ENCODE data around the gene DLK2. TPM values are rescaled to one million over a fixed set of nuclear protein-coding genes. Genes with fewer than 3 reads are reported as not detected.

The DLK2 gene
- total and polyA plus RNA-seq, 2 of the 13 experiments (the other 11 are each of a cell fraction or from before 2014, with no cell fraction given), result 1.2 to 3.8 TPM

DNA sequence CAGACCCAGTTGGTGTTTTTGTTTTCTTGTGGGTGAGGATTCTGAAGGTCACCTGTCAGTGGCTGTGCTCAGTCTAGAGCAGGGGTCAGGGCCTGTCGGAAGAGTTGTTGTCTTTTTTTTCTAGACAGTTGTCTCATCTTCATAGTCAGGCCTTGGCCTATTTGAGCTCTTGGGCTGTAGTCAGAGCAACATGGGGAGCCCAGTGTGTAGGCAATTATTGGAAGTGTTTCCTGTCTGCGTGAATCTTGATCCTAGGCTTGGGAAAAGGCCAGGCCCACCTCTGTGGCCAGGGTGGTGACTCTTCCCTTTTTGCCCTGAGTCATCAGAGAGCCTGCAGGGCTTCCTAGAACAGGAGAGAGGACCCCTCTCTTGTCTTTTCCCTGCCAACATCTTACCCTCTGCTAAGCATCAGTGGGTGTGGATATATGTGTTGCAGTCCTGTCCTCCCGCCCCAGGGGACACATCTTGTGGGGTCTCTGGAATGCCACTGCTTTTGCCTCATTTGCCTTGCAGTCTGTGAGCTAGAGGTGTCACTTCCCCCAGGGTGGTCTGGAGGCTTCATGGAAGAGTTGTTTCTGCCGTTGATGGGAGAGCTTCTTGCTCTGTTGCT, 33.4 kb upstream of the DLK2 start (continued):
- TF ChIP-seq, protein P1, sequence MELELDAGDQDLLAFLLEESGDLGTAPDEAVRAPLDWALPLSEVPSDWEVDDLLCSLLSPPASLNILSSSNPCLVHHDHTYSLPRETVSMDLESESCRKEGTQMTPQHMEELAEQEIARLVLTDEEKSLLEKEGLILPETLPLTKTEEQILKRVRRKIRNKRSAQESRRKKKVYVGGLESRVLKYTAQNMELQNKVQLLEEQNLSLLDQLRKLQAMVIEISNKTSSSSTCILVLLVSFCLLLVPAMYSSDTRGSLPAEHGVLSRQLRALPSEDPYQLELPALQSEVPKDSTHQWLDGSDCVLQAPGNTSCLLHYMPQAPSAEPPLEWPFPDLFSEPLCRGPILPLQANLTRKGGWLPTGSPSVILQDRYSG (CRISPR knock-in tag; IDR thresholded peaks at IDR 0.05), result no peak
- TF ChIP-seq ZMYM4 (CRISPR knock-in tag; IDR thresholded peaks at IDR 0.05) (no peak), ZFYVE20 (CRISPR knock-in tag; IDR thresholded peaks at IDR 0.05; ENCODE audit: borderline replicate concordance, low read depth) (no peak), POLR2G (IDR thresholded peaks at IDR 0.05; ENCODE audit: low read depth, low read length) (no peak), ZNF619 (CRISPR knock-in tag; IDR thresholded peaks at IDR 0.05) (no peak), MEIS1 (CRISPR knock-in tag; IDR thresholded peaks at IDR 0.05; ENCODE audit: borderline replicate concordance) (peak; percentile 65; the same call in 1 of the 2 replicates), RFX1 (IDR thresholded peaks at IDR 0.05) (no peak), ISL2 (CRISPR knock-in tag; IDR thresholded peaks at IDR 0.05) (no peak), RFXANK (CRISPR knock-in tag; IDR thresholded peaks at IDR 0.05) (0 out of 2 replicates have a peak, but pooled peaks have one; percentile 27), CENPT (CRISPR knock-in tag; IDR thresholded peaks at IDR 0.05; ENCODE audit: low read depth) (no peak), ZZZ3 (CRISPR knock-in tag; IDR thresholded peaks at IDR 0.05; ENCODE audit: borderline replicate concordance) (no peak), ZNF350 (CRISPR knock-in tag; IDR thresholded peaks at IDR 0.05; ENCODE audit: borderline replicate concordance, low read depth) (0 out of 2 replicates have a peak, but pooled peaks have one; percentile 21), RFXAP (CRISPR knock-in tag; IDR thresholded peaks at IDR 0.05; ENCODE audit: borderline replicate concordance) (0 out of 2 replicates have a peak, but pooled peaks have one; percentile 11), ZNF205 (CRISPR knock-in tag; IDR thresholded peaks at IDR 0.05) (no peak), NR3C1 (CRISPR knock-in tag; IDR thresholded peaks at IDR 0.05) (no peak), RBAK (CRISPR knock-in tag; IDR thresholded peaks at IDR 0.05) (0 out of 2 replicates have a peak, but pooled peaks have one; percentile 41), NBN (conservative IDR thresholded peaks at IDR 0.05) (no peak), HDAC2 (CRISPR knock-in tag; IDR thresholded peaks at IDR 0.05) (peak; percentile 86)
- TF ChIP-seq, protein P2, sequence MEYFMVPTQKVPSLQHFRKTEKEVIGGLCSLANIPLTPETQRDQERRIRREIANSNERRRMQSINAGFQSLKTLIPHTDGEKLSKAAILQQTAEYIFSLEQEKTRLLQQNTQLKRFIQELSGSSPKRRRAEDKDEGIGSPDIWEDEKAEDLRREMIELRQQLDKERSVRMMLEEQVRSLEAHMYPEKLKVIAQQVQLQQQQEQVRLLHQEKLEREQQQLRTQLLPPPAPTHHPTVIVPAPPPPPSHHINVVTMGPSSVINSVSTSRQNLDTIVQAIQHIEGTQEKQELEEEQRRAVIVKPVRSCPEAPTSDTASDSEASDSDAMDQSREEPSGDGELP (IDR thresholded peaks at IDR 0.05; ENCODE audit: borderline replicate concordance, low read depth), result peak; percentile 46; the same call in 1 of the 2 replicates
- TF ChIP-seq, protein P3, sequence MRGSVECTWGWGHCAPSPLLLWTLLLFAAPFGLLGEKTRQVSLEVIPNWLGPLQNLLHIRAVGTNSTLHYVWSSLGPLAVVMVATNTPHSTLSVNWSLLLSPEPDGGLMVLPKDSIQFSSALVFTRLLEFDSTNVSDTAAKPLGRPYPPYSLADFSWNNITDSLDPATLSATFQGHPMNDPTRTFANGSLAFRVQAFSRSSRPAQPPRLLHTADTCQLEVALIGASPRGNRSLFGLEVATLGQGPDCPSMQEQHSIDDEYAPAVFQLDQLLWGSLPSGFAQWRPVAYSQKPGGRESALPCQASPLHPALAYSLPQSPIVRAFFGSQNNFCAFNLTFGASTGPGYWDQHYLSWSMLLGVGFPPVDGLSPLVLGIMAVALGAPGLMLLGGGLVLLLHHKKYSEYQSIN (CRISPR knock-in tag; IDR thresholded peaks at IDR 0.05; ENCODE audit: borderline replicate concordance), result no peak
- TF ChIP-seq, protein P4, sequence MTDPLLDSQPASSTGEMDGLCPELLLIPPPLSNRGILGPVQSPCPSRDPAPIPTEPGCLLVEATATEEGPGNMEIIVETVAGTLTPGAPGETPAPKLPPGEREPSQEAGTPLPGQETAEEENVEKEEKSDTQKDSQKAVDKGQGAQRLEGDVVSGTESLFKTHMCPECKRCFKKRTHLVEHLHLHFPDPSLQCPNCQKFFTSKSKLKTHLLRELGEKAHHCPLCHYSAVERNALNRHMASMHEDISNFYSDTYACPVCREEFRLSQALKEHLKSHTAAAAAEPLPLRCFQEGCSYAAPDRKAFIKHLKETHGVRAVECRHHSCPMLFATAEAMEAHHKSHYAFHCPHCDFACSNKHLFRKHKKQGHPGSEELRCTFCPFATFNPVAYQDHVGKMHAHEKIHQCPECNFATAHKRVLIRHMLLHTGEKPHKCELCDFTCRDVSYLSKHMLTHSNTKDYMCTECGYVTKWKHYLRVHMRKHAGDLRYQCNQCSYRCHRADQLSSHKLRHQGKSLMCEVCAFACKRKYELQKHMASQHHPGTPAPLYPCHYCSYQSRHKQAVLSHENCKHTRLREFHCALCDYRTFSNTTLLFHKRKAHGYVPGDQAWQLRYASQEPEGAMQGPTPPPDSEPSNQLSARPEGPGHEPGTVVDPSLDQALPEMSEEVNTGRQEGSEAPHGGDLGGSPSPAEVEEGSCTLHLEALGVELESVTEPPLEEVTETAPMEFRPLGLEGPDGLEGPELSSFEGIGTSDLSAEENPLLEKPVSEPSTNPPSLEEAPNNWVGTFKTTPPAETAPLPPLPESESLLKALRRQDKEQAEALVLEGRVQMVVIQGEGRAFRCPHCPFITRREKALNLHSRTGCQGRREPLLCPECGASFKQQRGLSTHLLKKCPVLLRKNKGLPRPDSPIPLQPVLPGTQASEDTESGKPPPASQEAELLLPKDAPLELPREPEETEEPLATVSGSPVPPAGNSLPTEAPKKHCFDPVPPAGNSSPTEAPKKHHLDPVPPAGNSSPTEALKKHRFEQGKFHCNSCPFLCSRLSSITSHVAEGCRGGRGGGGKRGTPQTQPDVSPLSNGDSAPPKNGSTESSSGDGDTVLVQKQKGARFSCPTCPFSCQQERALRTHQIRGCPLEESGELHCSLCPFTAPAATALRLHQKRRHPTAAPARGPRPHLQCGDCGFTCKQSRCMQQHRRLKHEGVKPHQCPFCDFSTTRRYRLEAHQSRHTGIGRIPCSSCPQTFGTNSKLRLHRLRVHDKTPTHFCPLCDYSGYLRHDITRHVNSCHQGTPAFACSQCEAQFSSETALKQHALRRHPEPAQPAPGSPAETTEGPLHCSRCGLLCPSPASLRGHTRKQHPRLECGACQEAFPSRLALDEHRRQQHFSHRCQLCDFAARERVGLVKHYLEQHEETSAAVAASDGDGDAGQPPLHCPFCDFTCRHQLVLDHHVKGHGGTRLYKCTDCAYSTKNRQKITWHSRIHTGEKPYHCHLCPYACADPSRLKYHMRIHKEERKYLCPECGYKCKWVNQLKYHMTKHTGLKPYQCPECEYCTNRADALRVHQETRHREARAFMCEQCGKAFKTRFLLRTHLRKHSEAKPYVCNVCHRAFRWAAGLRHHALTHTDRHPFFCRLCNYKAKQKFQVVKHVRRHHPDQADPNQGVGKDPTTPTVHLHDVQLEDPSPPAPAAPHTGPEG (CRISPR knock-in tag; IDR thresholded peaks at IDR 0.05), result 0 out of 2 replicates have a peak, but pooled peaks have one; percentile 58
